BLaER1 treated with 17β-estradiol and CSF1 and Interleukin-3, amounts not matched to agents 10 nM and 100 nM (cell line): ENCODE results near the gene INPP5J.

ENCODE experiments used
- H3K27ac ChIP-seq, 11 experiments: shearing (Covaris generic); formaldehyde crosslinking; 2 replicates each; pipeline ENCODE4 v1.8.1; 2022
- H3K27me3 ChIP-seq, 11 experiments: shearing (Covaris generic); formaldehyde crosslinking; 2 replicates each; pipeline ENCODE4 v1.8.1; 2022
- H3K36me3 ChIP-seq, 11 experiments: shearing (Covaris generic); formaldehyde crosslinking; 2 replicates each; pipeline ENCODE4 v1.8.1; 2022
- H3K4me1 ChIP-seq, 10 experiments: shearing (Covaris generic); formaldehyde crosslinking; 2 replicates each; pipeline ENCODE4 v1.8.1; 2022
- H3K4me2 ChIP-seq, 11 experiments: shearing (Covaris generic); formaldehyde crosslinking; 2 replicates each; pipeline ENCODE4 v1.8.1; 2022
- H3K4me3 ChIP-seq, 10 experiments: shearing (Covaris generic); formaldehyde crosslinking; 2 replicates each; pipeline ENCODE4 v1.8.1; 2022
- H3K9ac ChIP-seq, 11 experiments: shearing (Covaris generic); formaldehyde crosslinking; 2 replicates each; pipeline ENCODE4 v1.8.1; 2022
- H3K9me3 ChIP-seq, 11 experiments: shearing (Covaris generic); formaldehyde crosslinking; replicated peaks in 1 of 11; 2 replicates each; pipeline ENCODE4 v1.8.1; 2022
- H4K20me1 ChIP-seq, 11 experiments: shearing (Covaris generic); formaldehyde crosslinking; 2 replicates each; pipeline ENCODE4 v1.8.1; 2022
- Cebpa-rat ChIP-seq, 11 experiments: shearing (Covaris generic); IDR thresholded peaks; 2 replicates each; pipeline ENCODE4 v1.8.1; 2022

Gene INPP5J

GRCh38 chr22:31118046-31118820 is 4.5 kb upstream of the INPP5J start:
- Histone ChIP-seq H3K4me1 (peaks cover 0 to 23% (median 10%) of the 10 kb centered on the region in 10 experiments; a peak in 11 of 20 replicates), H3K36me3 (no peaks in the 10 kb centered on the region), H3K4me3 (no peak overlapping the region), H3K27me3 (no peaks in the 10 kb centered on the region), H3K4me2 (peak overlapping the region in 4 of 11 experiments; percentile 3 to 36 (median 30); a peak in 4 of 22 replicates), H3K9ac (no peak overlapping the region), H3K27ac (no peak overlapping the region), H4K20me1 (no peaks in the 10 kb centered on the region), H3K9me3 (no peaks in the 10 kb centered on the region)
- TF ChIP-seq Cebpa-rat (IDR thresholded peaks at IDR 0.05) = no peak

- H3K36me3 ChIP-seq = no peaks in the 10 kb centered on the region
- H3K9ac ChIP-seq = 0 out of 22 replicates have a peak overlapping the region, but pooled peaks of 1 of the 11 experiments have one; percentile 11
- no peak for TF ChIP-seq Cebpa-rat (IDR thresholded peaks at IDR 0.05)
- H3K27ac ChIP-seq = 0 out of 22 replicates have a peak overlapping the region, but pooled peaks of 1 of the 11 experiments have one; percentile 13
- peaks cover 0 to 23% (median 10%) of the 10 kb centered on the region in 10 experiments; a peak in 11 of 20 replicates for H3K4me1 ChIP-seq
- peak overlapping the region in 7 of 11 experiments; percentile 3 to 36 (median 25); a peak in 9 of 22 replicates for H3K4me2 ChIP-seq
- no peaks in the 10 kb centered on the region for H3K9me3 ChIP-seq
- no peaks in the 10 kb centered on the region for H4K20me1 ChIP-seq
- H3K27me3 ChIP-seq = no peaks in the 10 kb centered on the region
- H3K4me3 ChIP-seq = no peak overlapping the region
Observed at GRCh38 chr22:31119026-31119717, 3.6 kb upstream of the INPP5J start.

- Histone ChIP-seq H3K9me3 (no peaks in the 10 kb centered on the region), H3K27me3 (no peaks in the 10 kb centered on the region), H3K4me1 (peaks cover 0 to 27% (median 12%) of the 10 kb centered on the region in 10 experiments; a peak in 12 of 20 replicates), H3K4me2 (peak overlapping the region in 5 of 11 experiments; percentile 5 to 24 (median 9); a peak in 3 of 22 replicates), H3K27ac (no peak overlapping the region), H3K9ac (no peak overlapping the region), H3K4me3 (no peak overlapping the region), H4K20me1 (no peaks in the 10 kb centered on the region), H3K36me3 (no peaks in the 10 kb centered on the region)
- TF ChIP-seq Cebpa-rat (IDR thresholded peaks at IDR 0.05) = no peak
Observed at GRCh38 chr22:31120230-31120629, 2.5 kb upstream of the INPP5J start.

GRCh38 chr22:31120642-31121041 is 2.1 kb upstream of the INPP5J start:
- H3K9me3 ChIP-seq = no peaks in the 10 kb centered on the region
- H3K27me3 ChIP-seq = no peaks in the 10 kb centered on the region
- H4K20me1 ChIP-seq = no peaks in the 10 kb centered on the region
- H3K9ac ChIP-seq = no peak overlapping the region
- H3K4me2 ChIP-seq = peak overlapping the region in 4 of 11 experiments; percentile 5 to 24 (median 16); a peak in 3 of 22 replicates
- H3K4me3 ChIP-seq = no peak overlapping the region
- peaks cover 0 to 31% (median 16%) of the 10 kb centered on the region in 10 experiments; a peak in 13 of 20 replicates for H3K4me1 ChIP-seq
- no peak overlapping the region for H3K27ac ChIP-seq
- no peaks in the 10 kb centered on the region for H3K36me3 ChIP-seq
- TF ChIP-seq Cebpa-rat (IDR thresholded peaks at IDR 0.05) = no peak

GRCh38 chr22:31121403-31121802 is 1.4 kb upstream of the INPP5J start:
- H3K27me3 ChIP-seq = no peaks in the 10 kb centered on the region
- no peak overlapping the region for H3K27ac ChIP-seq
- H3K9me3 ChIP-seq = no peaks in the 10 kb centered on the region
- no peaks in the 10 kb centered on the region for H4K20me1 ChIP-seq
- H3K4me2 ChIP-seq = no peak overlapping the region
- no peaks in the 10 kb centered on the region for H3K36me3 ChIP-seq
- H3K4me3 ChIP-seq = no peak overlapping the region
- H3K9ac ChIP-seq = no peak overlapping the region
- H3K4me1 ChIP-seq = peaks cover 0 to 39% (median 24%) of the 10 kb centered on the region in 10 experiments; a peak in 17 of 20 replicates
- TF ChIP-seq Cebpa-rat (IDR thresholded peaks at IDR 0.05) = no peak

GRCh38 chr22:31122196-31122531 is 602 bp upstream of the INPP5J start:
- no peak for TF ChIP-seq Cebpa-rat (IDR thresholded peaks at IDR 0.05)
- no peaks in the 10 kb centered on the region for H3K27me3 ChIP-seq
- H3K4me3 ChIP-seq = no peak overlapping the region
- no peaks in the 10 kb centered on the region for H3K36me3 ChIP-seq
- no peaks in the 10 kb centered on the region for H3K9me3 ChIP-seq
- H3K9ac ChIP-seq = no peak overlapping the region
- H3K4me1 ChIP-seq = peaks cover 2 to 44% (median 31%) of the 10 kb centered on the region in 10 experiments; a peak in 17 of 20 replicates
- no peak overlapping the region for H3K4me2 ChIP-seq
- H3K27ac ChIP-seq = no peak overlapping the region
- H4K20me1 ChIP-seq = no peaks in the 10 kb centered on the region

- Histone ChIP-seq H3K4me1 (peaks cover 4 to 44% (median 32%) of the 10 kb centered on the region in 10 experiments; a peak in 17 of 20 replicates), H3K9ac (no peak overlapping the region), H3K4me3 (no peak overlapping the region), H3K9me3 (no peaks in the 10 kb centered on the region), H3K27ac (no peak overlapping the region), H3K27me3 (no peaks in the 10 kb centered on the region), H3K4me2 (peak overlapping the region in 1 of 11 experiments; percentile 18; a peak in 2 of 22 replicates), H3K36me3 (no peaks in the 10 kb centered on the region), H4K20me1 (no peaks in the 10 kb centered on the region)
- TF ChIP-seq Cebpa-rat (IDR thresholded peaks at IDR 0.05) = no peak
Observed at GRCh38 chr22:31123292-31123602, 481 bp downstream of the INPP5J start.

- Histone ChIP-seq H3K4me2 (no peak overlapping the region), H4K20me1 (no peaks in the 10 kb centered on the region), H3K9ac (0 out of 22 replicates have a peak overlapping the region, but pooled peaks of 1 of the 11 experiments have one; percentile 7), H3K4me3 (no peak overlapping the region), H3K27ac (no peak overlapping the region), H3K27me3 (no peaks in the 10 kb centered on the region), H3K36me3 (no peaks in the 10 kb centered on the region), H3K4me1 (peaks cover 4 to 38% (median 28%) of the 10 kb centered on the region in 10 experiments; a peak in 17 of 20 replicates), H3K9me3 (no peaks in the 10 kb centered on the region)
- TF ChIP-seq Cebpa-rat (IDR thresholded peaks at IDR 0.05) = no peak
Observed at GRCh38 chr22:31124290-31124689, 1.5 kb downstream of the INPP5J start.

- H4K20me1 ChIP-seq = no peaks in the 10 kb centered on the region
- H3K4me1 ChIP-seq = peaks cover 4 to 31% (median 26%) of the 10 kb centered on the region in 10 experiments; a peak in 17 of 20 replicates
- H3K27ac ChIP-seq = no peak overlapping the region
- H3K4me3 ChIP-seq = no peak overlapping the region
- no peaks in the 10 kb centered on the region for H3K36me3 ChIP-seq
- no peaks in the 10 kb centered on the region for H3K27me3 ChIP-seq
- H3K9me3 ChIP-seq = no peaks in the 10 kb centered on the region
- peak overlapping the region in 3 of 11 experiments; percentile 69 to 82 (median 73); a peak in 4 of 22 replicates for H3K4me2 ChIP-seq
- TF ChIP-seq Cebpa-rat (IDR thresholded peaks at IDR 0.05) = no peak
- peak overlapping the region in 2 of 11 experiments; percentile 8 to 10; a peak in 1 of 22 replicates for H3K9ac ChIP-seq
Observed at GRCh38 chr22:31124811-31125465, 2.2 kb downstream of the INPP5J start.
